Activated CD4-positive, alpha-beta T cell treated with anti-CD3 and anti-CD28 coated beads, Interleukin-2, amount 50 U/mL, for 24 hours (primary cell): ENCODE results near the gene CASP12.

Experiments used
- DNase-seq, 2 donors: peaks; one replicate each; pipeline ENCODE4 v3.0.0-alpha.2; 2020; ENCODE audit warnings: low read depth in 1 of 2, low spot score in 1 of 2

Gene CASP12

GRCh38 chr11:104841185-104841584 is 57.1 kb downstream of the CASP12 start:
- no peak for DNase-seq

DNA sequence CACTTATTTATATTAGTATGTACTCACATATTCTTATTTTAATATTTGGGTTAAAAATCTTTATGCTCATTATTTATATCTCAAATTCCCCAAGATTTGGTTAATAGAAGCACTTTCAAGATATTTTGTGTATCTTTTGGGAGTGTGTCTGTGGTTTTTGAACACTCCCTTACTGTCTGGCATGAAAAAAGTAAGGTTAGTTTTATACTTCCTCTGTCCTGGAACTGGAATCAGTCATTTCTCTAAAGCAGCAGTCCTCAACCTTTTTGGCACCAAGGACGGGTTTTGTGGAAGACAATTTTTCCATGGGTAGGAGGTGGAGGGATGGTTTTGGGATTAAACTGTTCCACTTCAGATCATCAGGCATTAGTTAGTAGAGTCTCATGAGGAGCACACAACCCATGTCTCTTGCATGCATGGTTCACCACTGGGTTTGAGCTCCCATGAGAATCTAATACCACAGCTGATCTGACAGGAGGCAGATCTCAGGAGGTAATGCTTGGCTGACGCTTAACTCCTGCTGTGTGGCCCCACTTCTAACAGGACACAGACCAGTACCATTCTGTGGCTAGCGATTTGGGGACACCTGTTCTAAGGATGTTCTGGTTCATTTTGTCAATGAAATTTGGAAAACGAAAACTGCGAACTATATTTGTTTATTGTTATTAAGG is 60.2 kb downstream of the CASP12 start:
- no peak for DNase-seq

DNA sequence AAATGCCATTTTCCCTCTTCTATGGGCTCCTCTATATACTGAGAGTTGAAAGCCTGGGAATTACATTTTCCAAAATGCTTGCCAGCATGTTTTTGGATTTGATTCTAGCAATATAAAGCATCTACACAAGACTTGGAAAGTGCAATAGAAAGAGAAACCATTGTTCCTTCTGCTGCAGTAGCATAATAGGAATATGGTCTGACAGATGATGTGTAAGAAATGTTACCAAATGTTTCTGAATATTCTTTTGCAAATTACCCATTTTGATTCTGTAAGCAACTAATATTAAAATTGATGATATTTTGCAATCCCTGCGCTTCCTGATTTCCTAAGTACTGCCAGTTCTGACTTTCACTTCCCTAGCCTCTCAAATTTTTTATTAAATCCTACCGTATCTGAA is 61.6 kb downstream of the CASP12 start:
- no peak for DNase-seq
